Measurements from ENCODE around the gene PGAP3. TPM values are rescaled to one million over a fixed set of nuclear protein-coding genes. Genes with fewer than 3 reads are reported as not detected.

PGAP3 gene
- total RNA-seq, 3 donors from 2014 or later: 14.6 to 16.5 (median 16.3) TPM

DNA sequence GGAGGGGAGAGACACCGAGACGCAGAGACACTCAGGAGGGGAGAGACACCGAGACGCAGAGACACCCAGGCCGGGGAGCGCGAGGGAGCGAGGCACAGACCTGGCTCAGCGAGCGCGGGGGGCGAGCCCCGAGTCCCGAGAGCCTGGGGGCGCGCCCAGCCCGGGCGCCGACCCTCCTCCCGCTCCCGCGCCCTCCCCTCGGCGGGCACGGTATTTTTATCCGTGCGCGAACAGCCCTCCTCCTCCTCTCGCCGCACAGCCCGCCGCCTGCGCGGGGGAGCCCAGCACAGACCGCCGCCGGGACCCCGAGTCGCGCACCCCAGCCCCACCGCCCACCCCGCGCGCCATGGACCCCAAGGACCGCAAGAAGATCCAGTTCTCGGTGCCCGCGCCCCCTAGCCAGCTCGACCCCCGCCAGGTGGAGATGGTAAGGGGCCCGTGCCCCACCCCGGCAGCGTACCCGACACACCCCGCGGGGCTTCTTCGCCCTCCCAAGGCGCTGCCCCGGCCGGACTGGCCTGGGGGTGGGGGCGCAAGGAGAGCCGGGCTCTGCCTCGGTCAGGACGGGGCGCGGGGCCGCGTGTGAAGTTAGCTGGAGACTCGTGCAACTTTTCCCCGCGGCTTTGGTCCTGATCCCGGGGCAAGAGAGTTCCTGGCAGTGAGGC, 60.7 kb downstream of the PGAP3 start:
- H3K4me1 Mint-ChIP-seq (ENCODE audit: low read depth): peaks cover 20% of the 10 kb centered on the region
- peaks cover 34% of the 10 kb centered on the region for H3K27me3 Mint-ChIP-seq (ENCODE audit: low read depth)
- peak overlapping the region; percentile 16 for H3K4me3 Mint-ChIP-seq
- DNase-seq (no peak), ATAC-seq (no peak)
- H3K36me3 Mint-ChIP-seq (ENCODE audit: insufficient read depth): no peaks in the 10 kb centered on the region
- no peaks in the 10 kb centered on the region for H3K9me3 Mint-ChIP-seq

DNA sequence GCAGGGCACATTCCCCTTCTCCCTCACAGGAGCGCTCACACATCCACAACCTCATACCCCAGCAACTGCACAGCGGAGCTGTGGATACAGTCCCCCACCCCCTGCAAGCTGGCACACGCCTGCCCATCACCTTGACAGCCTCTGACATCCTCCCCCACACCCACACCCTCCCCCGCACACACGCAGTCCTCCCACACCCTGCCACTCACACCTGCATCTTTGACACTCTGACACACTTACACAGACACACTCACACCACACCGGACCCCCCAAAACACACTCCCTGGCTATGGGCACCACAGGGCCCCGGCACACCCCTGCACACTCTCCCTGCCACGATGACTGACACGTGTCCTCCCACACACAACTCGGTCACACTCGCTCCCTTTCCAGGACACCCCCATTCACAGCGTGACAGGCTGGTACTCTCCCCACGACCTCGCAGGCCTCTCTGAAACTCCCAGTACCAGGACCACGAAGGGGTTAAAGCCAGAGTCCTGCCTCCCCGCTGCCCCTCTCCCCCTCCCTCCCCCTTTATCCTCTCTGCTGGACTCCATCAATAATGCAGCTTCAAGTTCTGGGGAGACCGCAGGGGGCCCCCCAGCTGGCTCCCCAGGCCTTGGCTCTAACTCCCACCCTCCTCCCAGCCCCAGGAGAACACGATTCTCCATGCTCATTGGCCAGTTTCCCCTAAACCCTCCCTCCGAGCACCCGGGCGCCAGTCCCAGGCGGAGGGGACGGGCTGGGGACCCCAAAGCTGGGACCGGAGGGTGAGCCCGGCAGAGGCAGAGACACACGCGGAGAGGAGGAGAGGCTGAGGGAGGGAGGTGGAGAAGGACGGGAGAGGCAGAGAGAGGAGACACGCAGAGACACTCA, 61.4 kb downstream of the PGAP3 start, which contains the start of gene PPP1R1B:
PPP1R1B (plus strand) TSS at position 782 of the 876 bp plus-strand sequence. CDS start 441 bp downstream, outside the sequence.
- Mint-ChIP-seq H3K9me3 (no peaks in the 10 kb centered on the region), H3K27me3 (ENCODE audit: low read depth) (peaks cover 34% of the 10 kb centered on the region), H3K36me3 (ENCODE audit: insufficient read depth) (no peaks in the 10 kb centered on the region), H3K4me3 (peak within 1 kb of the TSS; percentile 16), H3K4me1 (ENCODE audit: low read depth) (peaks cover 25% of the 10 kb centered on the region)
- ATAC-seq: no peak
- peak; percentile 27 for DNase-seq

DNA sequence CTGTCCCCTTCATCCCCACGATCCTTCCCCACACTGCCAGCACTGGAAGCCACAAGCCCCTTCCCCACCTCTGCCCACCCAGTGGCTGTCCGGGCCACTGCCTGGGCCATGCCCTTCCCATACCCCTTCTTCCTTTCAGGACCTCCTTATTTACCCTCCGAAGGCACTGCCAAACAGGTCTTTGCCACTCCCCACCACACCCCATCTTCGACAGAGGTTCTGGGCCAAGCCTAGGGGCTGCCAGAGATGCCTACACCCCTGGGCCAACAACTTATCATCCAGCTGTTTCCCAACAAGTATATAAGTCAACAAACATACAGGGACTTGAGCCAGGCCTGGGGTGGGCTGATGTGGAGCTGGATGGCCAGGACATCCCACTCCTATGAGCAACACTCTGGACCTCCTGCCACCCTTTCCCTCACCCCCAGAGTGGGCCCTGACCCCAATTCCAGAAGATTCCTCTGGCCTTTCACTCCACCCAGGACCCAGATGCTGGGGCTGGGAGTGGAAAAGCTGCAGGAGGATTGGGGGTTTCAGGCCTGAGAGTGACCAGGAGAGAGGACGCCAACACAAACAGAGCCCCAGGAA, 62.6 kb downstream of the PGAP3 start:
- Mint-ChIP-seq H3K4me1 (ENCODE audit: low read depth) (peaks cover 23% of the 10 kb centered on the region), H3K36me3 (ENCODE audit: insufficient read depth) (no peaks in the 10 kb centered on the region), H3K27me3 (ENCODE audit: low read depth) (peaks cover 33% of the 10 kb centered on the region), H3K4me3 (no peak overlapping the region), H3K9me3 (no peaks in the 10 kb centered on the region)
- DNase-seq: no peak
- no peak for ATAC-seq

DNA sequence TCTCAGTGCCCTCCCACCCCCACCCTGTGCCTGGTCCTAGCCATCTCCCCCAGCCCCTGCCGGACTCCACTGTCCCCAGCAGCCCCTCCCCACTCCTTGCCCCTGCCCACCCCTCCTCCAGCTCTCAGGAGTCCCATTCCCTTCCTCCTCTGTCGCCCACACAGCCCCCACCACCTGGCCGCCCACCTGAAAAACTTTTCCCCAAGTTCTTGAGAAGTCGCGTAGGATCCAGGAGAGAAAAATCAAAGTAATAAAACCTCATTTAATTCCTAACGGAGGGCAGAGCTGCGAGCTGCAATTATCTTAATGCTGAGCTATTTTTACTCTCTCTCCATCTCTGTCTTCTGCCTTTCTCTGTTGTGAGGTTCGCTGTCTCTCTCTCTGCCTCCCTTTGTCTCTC, 63.5 kb downstream of the PGAP3 start:
- Mint-ChIP-seq H3K36me3 (ENCODE audit: insufficient read depth) (no peaks in the 10 kb centered on the region), H3K27me3 (ENCODE audit: low read depth) (peaks cover 31% of the 10 kb centered on the region), H3K9me3 (no peaks in the 10 kb centered on the region), H3K4me3 (no peak overlapping the region), H3K4me1 (ENCODE audit: low read depth) (peaks cover 23% of the 10 kb centered on the region)
- DNase-seq (no peak), ATAC-seq (no peak)

DNA sequence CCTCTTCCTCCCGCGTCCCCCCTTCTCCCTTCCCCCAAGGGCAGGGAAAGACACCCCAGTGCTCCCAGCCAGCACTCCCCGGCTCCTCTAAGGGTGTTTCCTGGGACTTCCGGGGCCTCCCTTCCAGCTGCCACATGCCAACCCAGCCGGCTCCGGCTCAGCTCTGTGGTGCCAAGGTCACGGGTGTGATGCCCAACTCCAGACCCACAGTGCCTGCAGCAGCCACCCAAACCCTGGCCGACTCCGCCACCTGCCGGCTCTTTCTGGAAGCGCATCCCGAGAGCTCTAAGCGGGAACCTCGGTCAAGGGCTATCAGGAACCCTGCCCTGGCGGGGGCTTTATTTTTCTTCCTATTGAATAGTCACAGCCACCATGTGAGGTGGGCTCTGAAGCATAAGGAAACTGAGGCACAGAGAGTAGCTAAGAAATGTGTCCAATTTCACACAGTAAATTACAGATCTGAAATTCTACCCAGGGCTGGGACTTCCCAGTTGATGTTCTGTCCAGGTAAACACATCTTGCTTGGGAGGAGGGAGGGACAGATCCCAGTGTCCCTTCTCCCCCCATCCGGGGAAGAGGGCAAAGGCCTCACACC, 64.4 kb downstream of the PGAP3 start:
- peaks cover 27% of the 10 kb centered on the region for H3K27me3 Mint-ChIP-seq (ENCODE audit: low read depth)
- H3K9me3 Mint-ChIP-seq: no peaks in the 10 kb centered on the region
- H3K36me3 Mint-ChIP-seq (ENCODE audit: insufficient read depth): no peaks in the 10 kb centered on the region
- H3K4me3 Mint-ChIP-seq: peak overlapping the region; percentile 46
- peak; percentile 84 for DNase-seq
- peak; percentile 29 to 45 for ATAC-seq
- peaks cover 23% of the 10 kb centered on the region for H3K4me1 Mint-ChIP-seq (ENCODE audit: low read depth)

DNA sequence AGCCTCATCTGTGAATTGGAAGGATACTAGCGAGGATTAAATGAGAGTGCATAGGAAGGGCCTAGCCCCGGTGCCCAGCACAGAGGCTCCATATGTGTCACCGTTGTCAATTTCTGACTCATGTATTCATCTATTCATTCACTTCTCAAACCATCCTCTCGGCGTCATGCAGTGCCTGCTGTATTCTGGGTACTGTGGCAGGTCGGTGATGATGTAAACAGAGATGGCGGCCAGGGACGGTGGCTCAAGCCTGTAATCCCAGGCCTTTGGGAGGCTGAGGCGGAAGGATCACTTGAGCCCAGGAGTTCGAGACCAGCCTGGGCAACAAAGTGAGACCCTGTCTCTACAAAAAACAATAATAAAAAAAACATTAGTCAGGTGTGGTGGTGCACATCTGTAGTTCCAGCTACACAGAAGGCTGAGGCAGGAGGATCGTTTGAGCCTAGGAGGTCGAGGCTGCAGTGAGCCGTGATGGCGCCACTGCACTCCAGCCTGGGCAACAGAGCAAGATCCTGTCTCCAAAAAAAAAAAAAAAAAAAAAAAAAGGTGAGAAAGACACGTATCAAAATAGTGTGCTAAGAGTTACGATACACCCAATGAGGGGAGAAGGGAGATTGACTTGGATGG, 65.4 kb downstream of the PGAP3 start:
- ATAC-seq: peak; percentile 67 to 79

DNA sequence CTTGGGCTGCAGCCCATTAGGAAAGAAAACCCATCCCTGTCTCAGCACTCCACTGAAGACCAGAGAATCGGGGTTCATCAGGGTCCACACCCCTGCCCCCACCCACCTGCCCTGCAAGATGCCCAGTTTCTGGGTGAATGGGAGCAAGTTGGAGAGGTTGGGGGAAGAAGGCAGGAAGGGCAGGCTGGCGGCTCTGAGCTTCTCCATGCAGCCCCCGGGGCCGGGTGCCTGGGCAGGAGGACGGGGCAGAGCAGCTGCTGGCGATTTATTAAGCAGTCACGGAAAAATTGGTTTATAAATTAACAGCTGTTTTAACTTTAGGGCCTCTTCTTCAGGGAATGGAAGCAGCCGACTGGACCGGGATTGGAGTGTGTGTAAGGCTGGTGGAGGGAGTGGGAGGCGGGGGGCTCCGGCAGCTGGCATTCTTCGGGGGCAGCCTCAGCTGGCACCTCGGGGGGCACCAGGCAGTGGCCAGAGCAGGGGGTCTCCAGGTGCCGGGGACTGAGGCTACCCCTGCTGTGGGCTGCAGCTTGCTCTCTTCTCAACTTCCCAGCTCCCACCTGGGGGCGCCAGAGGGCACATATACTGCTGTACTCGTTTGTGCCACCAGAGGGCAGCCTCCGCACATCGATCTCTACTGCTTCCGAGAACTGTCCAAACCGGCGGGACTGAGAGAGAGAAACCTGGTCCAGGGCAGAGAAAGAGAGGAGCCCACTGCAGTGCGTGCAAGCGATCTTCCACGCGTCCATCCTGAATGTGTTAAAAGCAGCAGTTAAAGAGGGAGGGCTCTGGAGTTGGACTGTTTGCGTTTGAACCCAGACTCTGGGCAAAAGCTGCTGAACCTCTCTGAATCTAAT, 66.1 kb downstream of the PGAP3 start:
- Mint-ChIP-seq H3K9me3 (no peaks in the 10 kb centered on the region), H3K4me1 (ENCODE audit: low read depth) (peaks cover 21% of the 10 kb centered on the region), H3K27me3 (ENCODE audit: low read depth) (peaks cover 18% of the 10 kb centered on the region), H3K36me3 (ENCODE audit: insufficient read depth) (no peaks in the 10 kb centered on the region), H3K4me3 (peak overlapping the region; percentile 78)
- DNase-seq (peak; percentile 88), ATAC-seq (peak; percentile 65 to 68)

More for the DNA sequence above, 65.4 kb downstream of the PGAP3 start:
- no peaks in the 10 kb centered on the region for H3K9me3 Mint-ChIP-seq
- H3K36me3 Mint-ChIP-seq (ENCODE audit: insufficient read depth): no peaks in the 10 kb centered on the region
- DNase-seq: no peak
- H3K27me3 Mint-ChIP-seq (ENCODE audit: low read depth): peaks cover 20% of the 10 kb centered on the region
- peak overlapping the region; percentile 78 for H3K4me3 Mint-ChIP-seq
- H3K4me1 Mint-ChIP-seq (ENCODE audit: low read depth): peaks cover 23% of the 10 kb centered on the region

Other genes starting within 250 kb of the PGAP3 start
- gene MED1, start 236.8 kb downstream of the PGAP3 start, total RNA-seq: 10 to 100 TPM; 78.5 to 82.0 (median 79.0) TPM
- gene CDK12, start 226.6 kb downstream of the PGAP3 start, total RNA-seq: 10 to 100 TPM; 94.8 to 99.7 (median 97.7) TPM
- not detected for gene NEUROD2, start 80.1 kb downstream of the PGAP3 start, total RNA-seq
- under 1 TPM in 1 of 3 donors, not detected in 2; 0.18 TPM for gene PPP1R1B, start 61.1 kb downstream of the PGAP3 start, total RNA-seq
- gene STARD3, start 50.9 kb downstream of the PGAP3 start, total RNA-seq: 10 to 100 TPM; 66.0 to 67.1 (median 66.4) TPM
- 1 to 10 TPM in 2 of 3 donors, under 1 TPM in 1; 0.73 to 1.4 (median 1.4) TPM for gene TCAP, start 22.7 kb downstream of the PGAP3 start, total RNA-seq
- not detected for gene PNMT, start 19.6 kb downstream of the PGAP3 start, total RNA-seq
- 1 to 10 TPM; 2.3 to 3.4 (median 2.9) TPM for gene ERBB2, start 12.0 kb upstream of the PGAP3 start, total RNA-seq
- gene MIEN1, start 42.5 kb upstream of the PGAP3 start, total RNA-seq: 10 to 100 TPM; 43.2 to 48.6 (median 45.7) TPM
- under 1 TPM; 0.43 to 0.73 (median 0.47) TPM for gene GRB7, start 49.9 kb upstream of the PGAP3 start, total RNA-seq
- 100 to 1,000 TPM in 1 of 3 donors, 10 to 100 TPM in 2; 82.3 to 106 (median 91.6) TPM for gene IKZF3, start 176.3 kb upstream of the PGAP3 start, total RNA-seq
- under 1 TPM in 2 of 3 donors, not detected in 1; 0.16 to 0.28 TPM for gene ZPBP2, start 180.1 kb upstream of the PGAP3 start, total RNA-seq
- 1 to 10 TPM; 4.1 to 5.1 (median 4.7) TPM for gene GSDMB, start 230.6 kb upstream of the PGAP3 start, total RNA-seq
- gene ORMDL3, start 239.5 kb upstream of the PGAP3 start, total RNA-seq: 10 to 100 TPM; 48.9 to 71.0 (median 52.1) TPM
- not detected for gene LRRC3C, start 239.7 kb upstream of the PGAP3 start, total RNA-seq